Fibroblast of mammary gland (primary cell): Measurements from ENCODE around the gene CISTR.

Experiments used
- DNase-seq: peaks from one replicate; pipeline ENCODE4 v3.0.0-alpha.2; 2010; ENCODE audit warnings: low read depth
- H3K4me3 ChIP-seq: 2 replicates; pipeline ENCODE4 v1.5.1; 2011; ENCODE audit warnings: low read depth, mild to moderate bottlenecking, low read length, moderate library complexity; ENCODE audit not compliant: control insufficient read depth
- CTCF ChIP-seq: conservative IDR thresholded peaks from 2 replicates; pipeline ENCODE4 v1.5.1; 2011; ENCODE audit warnings: low read depth, low read length, inconsistent platforms; ENCODE audit not compliant: control insufficient read depth, insufficient read depth

CISTR gene

GRCh38 chr12:53754188-53754585, 2.4 kb upstream of the CISTR start:
- H3K4me3 ChIP-seq = no peak overlapping the region
- DNase-seq = no peak
- TF ChIP-seq CTCF = no peak

- no peak for TF ChIP-seq CTCF
- DNase-seq = no peak
- no peak overlapping the region for H3K4me3 ChIP-seq
Observed at GRCh38 chr12:53752621-53753020, 842 bp upstream of the CISTR start.

DNA sequence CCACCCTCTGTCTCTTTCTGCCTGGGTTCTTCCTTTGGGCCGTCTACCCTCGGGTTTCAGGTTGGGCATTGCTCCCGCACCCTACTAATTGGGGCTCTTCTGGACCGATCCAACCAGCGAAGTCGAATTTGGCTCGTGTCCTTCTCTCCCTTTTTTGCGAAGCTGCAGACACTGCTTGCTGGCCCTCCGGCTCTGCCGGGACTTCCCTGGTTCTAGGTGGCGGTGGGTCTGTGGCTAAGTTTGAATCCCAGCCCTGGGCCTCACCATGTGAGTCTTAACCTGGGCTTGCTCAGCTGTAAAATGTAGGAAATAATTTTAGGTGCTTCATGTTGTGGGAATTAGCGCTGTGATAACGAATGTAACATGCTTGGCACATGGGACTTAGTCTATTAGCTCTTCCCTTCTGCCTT, 418 bp upstream of the CISTR start:
- TF ChIP-seq CTCF = no peak
- no peak overlapping the region for H3K4me3 ChIP-seq
- no peak for DNase-seq

- DNase-seq = no peak
- peak overlapping the region; percentile 30 for H3K4me3 ChIP-seq
- no peak for TF ChIP-seq CTCF
Observed at GRCh38 chr12:53750812-53751335, 905 bp downstream of the CISTR start.

DNA sequence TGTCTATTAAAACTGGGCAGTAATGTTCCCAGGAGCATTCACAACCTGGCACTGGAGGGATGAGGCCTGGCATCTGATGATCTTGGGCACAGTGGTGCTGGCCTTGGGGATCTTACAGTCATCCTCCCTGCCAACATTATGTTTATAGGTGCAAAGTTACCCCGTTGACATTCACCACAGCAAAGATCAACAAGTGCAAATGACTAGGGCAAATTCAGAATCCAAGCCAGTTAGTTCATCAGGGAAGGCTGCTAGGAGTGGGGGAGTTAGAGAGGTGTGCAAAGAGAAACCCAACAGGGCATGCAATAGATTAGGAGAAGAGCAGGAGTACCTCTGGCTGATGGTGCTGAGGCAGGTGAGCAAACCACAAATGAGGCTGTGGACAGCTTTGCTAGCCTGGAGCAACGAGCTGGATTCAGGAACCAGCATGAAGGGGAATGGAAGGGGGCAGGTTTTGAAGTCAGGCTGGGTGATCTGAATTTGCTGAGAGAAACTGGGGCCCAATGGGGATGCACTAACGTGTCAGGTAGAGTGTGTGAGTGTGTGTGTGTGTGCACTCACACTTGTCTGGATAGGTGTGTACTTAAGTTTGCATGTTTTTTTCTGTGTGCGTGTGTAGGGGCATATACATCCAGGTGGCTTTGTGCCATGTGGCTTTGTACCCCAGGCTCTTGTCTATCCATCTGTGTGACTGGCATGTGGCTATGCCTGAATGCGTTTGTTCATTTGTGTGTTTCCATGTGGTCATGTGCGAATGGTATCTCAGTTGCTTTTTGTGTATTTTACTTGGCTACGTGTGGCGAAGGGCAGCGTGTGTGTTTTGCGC, 1.6 kb downstream of the CISTR start:
- TF ChIP-seq CTCF = no peak
- no peak overlapping the region for H3K4me3 ChIP-seq
- no peak for DNase-seq

GRCh38 chr12:53748072-53748840, 3.5 kb downstream of the CISTR start:
- no peak for DNase-seq
- no peak overlapping the region for H3K4me3 ChIP-seq
- no peak for TF ChIP-seq CTCF
